HG02885 (cell line): ENCODE data around the gene YAE1.
"Not testable (repeated sequence)": the region's sequence is repeated elsewhere in the genome, so short reads cannot be mapped to it uniquely, and the experiment has no call there.

Experiments used
- ATAC-seq: cut with Tn5 transposase; IDR thresholded peaks from one replicate; pipeline ENCODE4 v1.9.1; 2021; ENCODE audit warnings: mild to moderate bottlenecking; ENCODE audit not compliant: unreplicated experiment, poor library complexity

Gene YAE1, protein sequence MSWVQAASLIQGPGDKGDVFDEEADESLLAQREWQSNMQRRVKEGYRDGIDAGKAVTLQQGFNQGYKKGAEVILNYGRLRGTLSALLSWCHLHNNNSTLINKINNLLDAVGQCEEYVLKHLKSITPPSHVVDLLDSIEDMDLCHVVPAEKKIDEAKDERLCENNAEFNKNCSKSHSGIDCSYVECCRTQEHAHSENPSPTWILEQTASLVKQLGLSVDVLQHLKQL

GRCh38 chr7:39566023-39566921 is at the start of gene YAE1:
TSS of gene YAE1 (plus strand) at chr7:39566404. CDS start at chr7:39566419, 15 bp downstream.
- ATAC-seq, result peak; percentile 99

DNA sequence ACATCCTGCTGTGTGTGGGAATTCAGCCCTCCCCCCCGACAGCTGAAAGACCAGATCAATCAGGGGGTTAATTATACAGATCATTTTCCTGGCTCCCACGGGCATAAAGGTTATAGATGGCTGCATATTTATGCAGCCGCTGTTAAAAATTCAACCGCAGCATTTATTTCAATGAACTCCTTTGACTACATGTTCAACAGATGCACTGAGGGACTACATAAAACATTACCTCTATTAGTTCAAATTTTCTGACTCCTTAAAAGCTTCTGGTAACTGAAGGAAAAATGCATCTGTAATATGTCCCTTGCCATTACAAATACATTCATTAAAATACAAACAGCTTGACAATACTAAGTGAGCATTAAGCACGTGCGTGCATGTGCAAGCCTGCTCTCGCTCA is 49.7 kb upstream of the YAE1 start:
- no peak for ATAC-seq

- no peak for ATAC-seq
Measured at GRCh38 chr7:39517240-39517639, 49.0 kb upstream of the YAE1 start.

GRCh38 chr7:39525926-39526325 is 40.3 kb upstream of the YAE1 start:
- ATAC-seq, result no peak

DNA sequence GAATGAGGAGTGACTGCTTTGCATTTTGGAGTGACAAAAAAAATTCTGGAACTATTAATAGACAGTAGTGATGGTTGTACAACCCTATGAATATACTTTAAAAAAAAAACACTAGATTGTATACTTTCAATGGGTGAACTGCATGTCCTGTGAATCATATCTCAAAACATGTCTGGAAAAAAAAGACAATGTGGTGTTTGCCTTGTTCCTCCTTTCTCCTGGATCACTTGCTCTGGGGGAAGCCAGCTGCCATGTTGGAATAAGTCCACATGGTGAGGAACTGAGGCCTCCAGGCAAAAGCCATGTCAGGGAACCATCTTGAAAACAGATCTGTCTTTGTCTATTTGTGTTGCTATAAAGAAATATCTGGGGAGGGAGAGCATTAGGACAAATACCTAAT is 39.5 kb upstream of the YAE1 start:
- no peak for ATAC-seq

GRCh38 chr7:39527296-39527695 is 38.9 kb upstream of the YAE1 start:
- no peak for ATAC-seq

- no peak for ATAC-seq
Measured at GRCh38 chr7:39527951-39528350, 38.3 kb upstream of the YAE1 start.

GRCh38 chr7:39528849-39529248 is 37.4 kb upstream of the YAE1 start:
- ATAC-seq, result no peak

DNA sequence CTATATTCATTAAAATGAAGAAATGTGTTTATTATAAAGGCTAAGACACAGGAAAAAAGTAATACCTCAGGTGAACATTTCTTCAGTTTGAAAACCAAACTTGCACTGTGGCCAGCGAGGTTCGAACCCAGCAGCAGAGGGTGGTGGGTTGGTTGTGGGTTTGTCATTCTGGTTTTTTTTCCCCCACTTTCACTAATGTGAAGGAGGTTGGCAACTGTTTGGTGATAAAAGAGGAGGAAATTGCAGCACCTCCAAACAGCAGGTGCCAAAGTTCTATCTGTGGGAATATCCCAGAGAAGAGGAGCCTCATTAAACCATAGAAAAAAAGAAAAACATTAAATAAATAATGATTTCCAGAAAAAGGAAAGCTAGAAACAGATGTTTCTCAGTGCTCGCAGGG is 36.6 kb upstream of the YAE1 start:
- ATAC-seq, result no peak

- no peak for ATAC-seq
Measured at GRCh38 chr7:39530971-39531370, 35.2 kb upstream of the YAE1 start.

DNA sequence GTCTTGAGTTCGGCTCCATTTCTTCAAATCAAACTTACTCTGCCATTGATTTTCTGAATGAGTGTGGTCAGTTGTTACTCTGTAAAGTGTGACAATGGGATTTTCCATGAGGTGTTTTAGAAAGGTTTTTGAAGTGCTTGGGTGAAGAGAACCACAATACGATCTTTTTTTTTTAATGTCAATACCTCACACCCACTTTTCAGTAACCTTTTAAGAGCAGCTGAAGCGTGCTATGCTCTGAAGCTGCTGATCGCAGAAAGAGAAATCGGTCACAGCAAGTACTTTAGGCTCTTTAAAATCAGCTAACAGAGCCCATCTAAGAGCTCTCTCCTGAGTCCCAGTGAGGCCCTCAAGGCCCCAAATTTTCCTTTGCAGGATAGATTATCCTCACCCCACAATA is 34.4 kb upstream of the YAE1 start:
- ATAC-seq, result no peak

- ATAC-seq, result no peak
Measured at GRCh38 chr7:39532832-39533231, 33.4 kb upstream of the YAE1 start.

- ATAC-seq, result no peak
Measured at GRCh38 chr7:39534599-39534998, 31.6 kb upstream of the YAE1 start.

DNA sequence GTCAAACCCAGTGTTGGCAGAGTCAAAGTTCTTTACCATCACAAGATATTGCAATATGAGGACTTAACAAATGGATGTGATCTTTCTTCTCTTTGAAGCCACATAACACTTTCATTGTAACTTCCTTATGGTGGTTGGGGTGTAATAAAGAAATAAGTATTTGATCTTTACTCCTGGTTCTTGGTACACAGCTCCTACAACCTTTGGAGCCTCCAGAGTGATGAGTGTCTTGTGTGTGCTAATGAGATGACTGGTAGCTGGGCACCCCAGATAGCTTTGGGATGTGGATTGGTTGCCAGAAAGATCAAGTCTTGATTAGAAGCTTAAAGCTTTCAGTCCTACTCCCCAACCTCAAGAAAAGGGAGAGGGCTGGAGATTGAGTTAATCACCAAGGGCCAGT is 31.1 kb upstream of the YAE1 start:
- no peak for ATAC-seq

DNA sequence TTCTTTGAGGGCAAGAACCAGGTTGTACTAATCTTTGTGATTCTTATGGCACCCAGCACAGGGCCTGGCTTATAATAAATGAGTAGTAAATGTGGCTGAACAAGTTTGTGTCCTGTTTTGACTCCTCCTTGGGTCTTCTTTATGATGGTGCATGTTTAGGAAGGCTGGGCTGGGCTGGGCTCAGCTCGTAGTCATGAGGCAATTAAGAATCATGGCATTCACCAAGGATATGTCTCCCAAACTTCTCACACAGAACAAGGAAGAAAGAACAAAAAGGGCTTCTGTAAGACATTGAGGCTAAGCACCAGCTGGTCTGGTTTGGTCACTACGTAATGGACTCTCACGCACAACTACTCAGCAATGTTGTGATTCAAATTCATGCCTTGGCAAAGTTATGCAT is 30.5 kb upstream of the YAE1 start:
- ATAC-seq, result no peak

- ATAC-seq, result no peak
Measured at GRCh38 chr7:39536951-39537350, 29.3 kb upstream of the YAE1 start.

- ATAC-seq, result no peak
Measured at GRCh38 chr7:39539816-39540215, 26.4 kb upstream of the YAE1 start.

DNA sequence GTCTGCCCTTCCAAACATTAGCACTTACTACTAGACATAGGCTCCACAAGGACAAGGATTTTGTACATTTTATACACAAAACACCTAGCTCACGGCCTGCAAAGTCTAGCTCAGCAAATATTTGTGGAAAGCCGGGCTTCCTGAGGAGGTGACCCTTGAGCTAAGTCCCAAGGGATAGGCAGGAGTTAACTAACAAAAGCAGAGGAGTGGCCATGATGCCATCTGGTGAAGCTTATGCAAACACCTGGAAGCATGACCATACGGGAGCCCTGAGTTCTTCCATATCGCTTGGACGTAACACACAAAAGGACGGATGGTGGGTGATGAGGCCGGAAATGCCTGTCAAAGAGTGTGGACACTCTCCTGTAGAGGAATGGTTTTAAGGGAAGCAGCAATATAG is 25.9 kb upstream of the YAE1 start:
- ATAC-seq, result no peak

GRCh38 chr7:39541511-39541910 is 24.7 kb upstream of the YAE1 start:
- ATAC-seq, result no peak

- ATAC-seq, result not testable (repeated sequence)
Measured at GRCh38 chr7:39544774-39545173, 21.4 kb upstream of the YAE1 start.

- no peak for ATAC-seq
Measured at GRCh38 chr7:39547336-39547735, 18.9 kb upstream of the YAE1 start.

- no peak for ATAC-seq
Measured at GRCh38 chr7:39550411-39550810, 15.8 kb upstream of the YAE1 start.
